Keratinocyte (primary cell): ENCODE results near the gene NOS3. TPM values are rescaled to one million over a fixed set of nuclear protein-coding genes. Genes with fewer than 3 reads are reported as not detected.
A peak's percentile ranks its signal among the peaks of the same experiment; 100 is the strongest.

Source experiments
- DNase-seq: peaks from one replicate; pipeline ENCODE4 v3.0.0-alpha.2; 2011; ENCODE audit warnings: low read depth, missing footprints, low spot score
- FAIRE-seq: peaks from 2 replicates; lab custom pipeline; 2011; peaks lifted over from hg19 to GRCh38; lab: Jason Lieb, UNC
- H2AFZ ChIP-seq: 2 replicates; pipeline ENCODE4 v1.6.0; 2012; ENCODE audit warnings: low read length, control low read depth, inconsistent platforms; ENCODE audit not compliant: control insufficient read depth
- H3K27ac ChIP-seq: 2 replicates; pipeline ENCODE4 v1.5.1; 2011; ENCODE audit warnings: low read length; ENCODE audit not compliant: control insufficient read depth, insufficient read depth
- H3K27me3 ChIP-seq: 3 replicates; pipeline ENCODE4 v1.6.0; 2011; ENCODE audit warnings: low read length; ENCODE audit not compliant: control insufficient read depth, insufficient read depth; ENCODE audit errors: extremely low read depth
- H3K36me3 ChIP-seq, 2 experiments: 2 replicates in 1 of 2; 3 replicates in 1 of 2; pipeline ENCODE4 v1.5.1; 2011; ENCODE audit warnings: low read length in 2 of 2, mild to moderate bottlenecking in 1 of 2; ENCODE audit not compliant: control insufficient read depth in 2 of 2, insufficient read depth in 2 of 2; ENCODE audit errors: extremely low read depth in 1 of 2
- H3K4me1 ChIP-seq: 3 replicates; pipeline ENCODE4 v1.5.1; 2011; ENCODE audit warnings: low read length; ENCODE audit not compliant: control insufficient read depth, insufficient read depth; ENCODE audit errors: extremely low read depth
- H3K4me2 ChIP-seq: 3 replicates; pipeline ENCODE4 v1.6.0; 2011; ENCODE audit warnings: low read depth, low read length; ENCODE audit not compliant: control insufficient read depth, insufficient read depth; ENCODE audit errors: extremely low read depth
- H3K4me3 ChIP-seq, 3 experiments: fragments of 200-600 bp in 1 of 3; sonication (generic) in 1 of 3; 2 replicates in 2 of 3; 3 replicates in 1 of 3; pipeline ENCODE4 v1.5.1; 2011 to 2016; ENCODE audit warnings: low read length in 3 of 3, mild to moderate bottlenecking in 3 of 3, control low read depth in 2 of 3, inconsistent platforms in 1 of 3, low read depth in 1 of 3, mixed read lengths in 1 of 3, mixed run types in 1 of 3, moderate library complexity in 1 of 3; ENCODE audit not compliant: control insufficient read depth in 2 of 3, insufficient read depth in 2 of 3; ENCODE audit errors: extremely low read depth in 1 of 3
- H3K79me2 ChIP-seq: 2 replicates; pipeline ENCODE4 v1.6.0; 2012; ENCODE audit warnings: low read length; ENCODE audit not compliant: control insufficient read depth, insufficient read depth
- H3K9ac ChIP-seq: 3 replicates; pipeline ENCODE4 v1.6.0; 2011; ENCODE audit warnings: low read length; ENCODE audit not compliant: control insufficient read depth, insufficient read depth; ENCODE audit errors: extremely low read depth
- H3K9me1 ChIP-seq: 3 replicates; pipeline ENCODE4 v1.6.0; 2011; ENCODE audit warnings: low read length; ENCODE audit not compliant: control insufficient read depth, insufficient read depth; ENCODE audit errors: extremely low read depth
- H3K9me3 ChIP-seq: 2 replicates; pipeline ENCODE4 v1.5.1; 2012; ENCODE audit warnings: low read depth, low read length; ENCODE audit not compliant: control insufficient read depth
- H4K20me1 ChIP-seq: 3 replicates; pipeline ENCODE4 v1.6.0; 2011; ENCODE audit warnings: low read length; ENCODE audit not compliant: control insufficient read depth, insufficient read depth; ENCODE audit errors: extremely low read depth
- CTCF ChIP-seq, 3 experiments: IDR thresholded peaks in 1 of 3; conservative IDR thresholded peaks in 1 of 3; optimal IDR thresholded peaks in 1 of 3; 2 replicates in 2 of 3; 3 replicates in 1 of 3; pipeline versions ENCODE3 to v1.5.1; 2011; ENCODE audit warnings: low read length in 3 of 3, mild to moderate bottlenecking in 3 of 3, moderate library complexity in 2 of 3, control low read depth in 1 of 3, inconsistent platforms in 1 of 3; ENCODE audit not compliant: insufficient read depth in 2 of 3; ENCODE audit errors: extremely low read depth in 1 of 3
- EZH2 ChIP-seq: IDR thresholded peaks from one replicate; pipeline ENCODE4 v1.6.1; 2012; ENCODE audit warnings: inconsistent platforms, mild to moderate bottlenecking, low read length, moderate library complexity
- dilution Hi-C: fragments of 300-500 bp; cut with MboI; formaldehyde crosslinking; loops from one replicate; pipeline ENCODE4 v1.7.0; 2020; ENCODE audit warnings: low sequenced_read_pairs; ENCODE audit not compliant: extremely low pct_ligation_motif_present
- polyA plus RNA-seq, 5 experiments: library from polyadenylated mRNA; depleted of rRNA in 3 of 5; stranded (reverse) in 3 of 5; stranded (forward) in 1 of 5; unstranded in 1 of 5; fragments of >200 nt; gene quantifications; 1 replicate in 1 of 5; 2 replicates in 3 of 5; 3 replicates in 1 of 5; pipeline versions ENCODE4 v1.2.1 to v1.2.3, GENCODE V29; 2011 to 2012; ENCODE audit warnings: missing spikeins in 2 of 5, low read depth in 1 of 5, low replicate concordance in 1 of 5

The NOS3 gene
- polyA plus RNA-seq, 1 donor (not counting 4 experiments of a cell fraction or from before 2014, with no cell fraction given) = 0.77 TPM

GRCh38 chr7:151012031-151012692, 21.3 kb downstream of the NOS3 start:
- Histone ChIP-seq H3K9me3 (no peaks in the 10 kb centered on the region), H3K9me1 (no peaks in the 10 kb centered on the region), H3K79me2 (no peaks in the 10 kb centered on the region), H3K4me2 (no peak overlapping the region), H4K20me1 (no peaks in the 10 kb centered on the region), H3K4me3 (no peak overlapping the region), H3K27me3 (peaks cover 36% of the 10 kb centered on the region), H3K9ac (no peak overlapping the region), H2AFZ (no peak overlapping the region), H3K4me1 (peaks cover 12% of the 10 kb centered on the region), H3K36me3 (no peaks in the 10 kb centered on the region), H3K27ac (no peak overlapping the region)
- dilution Hi-C loops = no loop called here
- no peak for FAIRE-seq
- no peak for DNase-seq
- TF ChIP-seq CTCF (optimal IDR thresholded peaks at IDR 0.05 in 1 of 3, IDR thresholded peaks at IDR 0.05 in 1 of 3, conservative IDR thresholded peaks at IDR 0.05 in 1 of 3; ENCODE audit: extremely low read depth in 1 of 3, insufficient read depth in 2 of 3, low read length in 3 of 3) (no peak), EZH2 (no peak)

- DNase-seq = no peak
- TF ChIP-seq EZH2 (no peak), CTCF (optimal IDR thresholded peaks at IDR 0.05 in 1 of 3, IDR thresholded peaks at IDR 0.05 in 1 of 3, conservative IDR thresholded peaks at IDR 0.05 in 1 of 3; ENCODE audit: extremely low read depth in 1 of 3, insufficient read depth in 2 of 3, low read length in 3 of 3) (peak; percentile 67 to 69 (median 67))
- FAIRE-seq = no peak
- no peak overlapping the region for H2AFZ ChIP-seq
- H3K9ac ChIP-seq = no peak overlapping the region
- peaks cover 12% of the 10 kb centered on the region for H3K4me1 ChIP-seq
- H3K36me3 ChIP-seq = no peaks in the 10 kb centered on the region
- no peak overlapping the region for H3K4me3 ChIP-seq
- peak overlapping the region; percentile 37 for H3K4me2 ChIP-seq
- H3K79me2 ChIP-seq = no peaks in the 10 kb centered on the region
- H3K27me3 ChIP-seq = peaks cover 43% of the 10 kb centered on the region
- no peak overlapping the region for H3K27ac ChIP-seq
- no peaks in the 10 kb centered on the region for H3K9me1 ChIP-seq
- H4K20me1 ChIP-seq = no peaks in the 10 kb centered on the region
- dilution Hi-C loops = no loop called here
- no peaks in the 10 kb centered on the region for H3K9me3 ChIP-seq
Observed at GRCh38 chr7:151012911-151013347, 22.1 kb downstream of the NOS3 start.
